GM12891 (cell line): ENCODE data around the gene NFILZ.
"Not testable (repeated sequence)": the region's sequence is repeated elsewhere in the genome, so short reads cannot be mapped to it uniquely, and the experiment has no call there.

Experiments used
- DNase-seq: peaks from one replicate; pipeline ENCODE4 v3.0.0; 2011; ENCODE audit warnings: low spot score; ENCODE audit not compliant: insufficient read length
- FAIRE-seq: peaks from 2 replicates; lab custom pipeline; 2011; peaks lifted over from hg19 to GRCh38; lab: Jason Lieb, UNC
- PAX5 ChIP-seq: IDR thresholded peaks from 2 replicates; pipeline ENCODE4 v1.6.1; 2011; ENCODE audit warnings: low read length, moderate library complexity, mild to moderate bottlenecking; ENCODE audit not compliant: insufficient read depth, severe bottlenecking
- POLR2A ChIP-seq: IDR thresholded peaks from 2 replicates; pipeline ENCODE4 v1.6.1; 2011; ENCODE audit warnings: low read depth, low read length, control low read depth
- POLR2AphosphoS5 ChIP-seq: IDR thresholded peaks from 2 replicates; pipeline ENCODE4 v1.6.1; 2011; ENCODE audit warnings: low read depth, low read length, control low read depth
- POU2F2 ChIP-seq: IDR thresholded peaks from 2 replicates; pipeline ENCODE4 v1.6.1; 2011; ENCODE audit warnings: low read depth, mild to moderate bottlenecking, control low read depth, low read length, moderate library complexity
- SPI1 ChIP-seq: IDR thresholded peaks from 2 replicates; pipeline ENCODE4 v1.6.1; 2011; ENCODE audit warnings: low read depth, low read length, control low read depth
- TAF1 ChIP-seq: IDR thresholded peaks from 2 replicates; pipeline ENCODE4 v1.6.1; 2011; ENCODE audit warnings: low read depth, low read length, control low read depth

Gene NFILZ

GRCh38 chr19:8618751-8619150 is 11.7 kb upstream of the NFILZ start:
- FAIRE-seq = no peak
- no peak for DNase-seq
- TF ChIP-seq POLR2AphosphoS5 = no peak
- TF ChIP-seq TAF1 = no peak
- TF ChIP-seq PAX5 = no peak
- TF ChIP-seq SPI1 = no peak
- no peak for TF ChIP-seq POLR2A
- no peak for TF ChIP-seq POU2F2

- not testable (repeated sequence) for FAIRE-seq, DNase-seq
Measured at GRCh38 chr19:8622886-8623285, 7.5 kb upstream of the NFILZ start.

- DNase-seq = no peak
- TF ChIP-seq SPI1 (no peak), PAX5 (no peak), POLR2AphosphoS5 (no peak), TAF1 (no peak), POU2F2 (no peak), POLR2A (no peak)
- FAIRE-seq = no peak
Measured at GRCh38 chr19:8626842-8627241, 3.6 kb upstream of the NFILZ start.

GRCh38 chr19:8629184-8629583 is 1.2 kb upstream of the NFILZ start:
- FAIRE-seq (no peak), DNase-seq (no peak)
- TF ChIP-seq SPI1 (no peak), PAX5 (no peak), POU2F2 (no peak), POLR2AphosphoS5 (no peak), TAF1 (no peak), POLR2A (no peak)

- no peak for TF ChIP-seq TAF1
- FAIRE-seq = no peak
- no peak for DNase-seq
Measured at GRCh38 chr19:8630796-8631424, 477 bp downstream of the NFILZ start.

- no peak for FAIRE-seq
- DNase-seq = no peak
- TF ChIP-seq PAX5 (no peak), POU2F2 (no peak), POLR2A (no peak), TAF1 (no peak), POLR2AphosphoS5 (no peak), SPI1 (no peak)
Measured at GRCh38 chr19:8631425-8631819, 989 bp downstream of the NFILZ start.

GRCh38 chr19:8635422-8635821 is 5.0 kb downstream of the NFILZ start:
- TF ChIP-seq SPI1 (no peak), POU2F2 (no peak), POLR2A (no peak), POLR2AphosphoS5 (no peak), PAX5 (no peak), TAF1 (no peak)
- no peak for DNase-seq
- FAIRE-seq = no peak

- FAIRE-seq, DNase-seq: not testable (repeated sequence)
Measured at GRCh38 chr19:8637070-8637469, 6.6 kb downstream of the NFILZ start.

GRCh38 chr19:8638078-8638619 is 7.7 kb downstream of the NFILZ start:
- DNase-seq (no peak), FAIRE-seq (no peak)
- no peak for TF ChIP-seq TAF1
- no peak for TF ChIP-seq POU2F2
- no peak for TF ChIP-seq POLR2A
- TF ChIP-seq SPI1 = no peak
- TF ChIP-seq POLR2AphosphoS5 = no peak
- TF ChIP-seq PAX5 = no peak

GRCh38 chr19:8639821-8640401 is 9.5 kb downstream of the NFILZ start:
- no peak for FAIRE-seq
- TF ChIP-seq POU2F2 = no peak
- TF ChIP-seq PAX5 = no peak
- no peak for TF ChIP-seq TAF1
- TF ChIP-seq SPI1 = no peak
- TF ChIP-seq POLR2AphosphoS5 = no peak
- no peak for TF ChIP-seq POLR2A
- DNase-seq = no peak
